GM21423 (cell line): ENCODE results near the gene SAMD8.
"Not testable (repeated sequence)": the region's sequence is repeated elsewhere in the genome, so short reads cannot be mapped to it uniquely, and the experiment has no call there.

Experiments used
- ATAC-seq: cut with Tn5 transposase; IDR thresholded peaks from one replicate; pipeline ENCODE4 v1.9.1; 2021; ENCODE audit warnings: mild to moderate bottlenecking, moderate library complexity; ENCODE audit not compliant: unreplicated experiment

Gene SAMD8

GRCh38 chr10:75211007-75211691 is 99.7 kb downstream of the SAMD8 start:
- no peak for ATAC-seq

- no peak for ATAC-seq
Measured at GRCh38 chr10:75212343-75212742, 100.9 kb downstream of the SAMD8 start.

- ATAC-seq = no peak
Measured at GRCh38 chr10:75220274-75220673, 108.8 kb downstream of the SAMD8 start.

GRCh38 chr10:75221492-75221891 is 110.0 kb downstream of the SAMD8 start:
- not testable (repeated sequence) for ATAC-seq

GRCh38 chr10:75223507-75223906 is 112.1 kb downstream of the SAMD8 start:
- ATAC-seq = no peak

GRCh38 chr10:75226095-75226494 is 114.6 kb downstream of the SAMD8 start:
- ATAC-seq = no peak

- ATAC-seq = no peak
Measured at GRCh38 chr10:75226656-75227055, 115.2 kb downstream of the SAMD8 start.

- no peak for ATAC-seq
Measured at GRCh38 chr10:75228278-75228677, 116.8 kb downstream of the SAMD8 start.

- no peak for ATAC-seq
Measured at GRCh38 chr10:75228834-75229233, 117.4 kb downstream of the SAMD8 start.

- no peak for ATAC-seq
Measured at GRCh38 chr10:75229971-75230370, 118.5 kb downstream of the SAMD8 start.

GRCh38 chr10:75230600-75231038 is 119.2 kb downstream of the SAMD8 start:
- ATAC-seq = peak; percentile 38
